Endodermal cell (in vitro differentiated cells): ENCODE results near the gene TSC2. TPM values are rescaled to one million over a fixed set of nuclear protein-coding genes. Genes with fewer than 3 reads are reported as not detected.
"Not testable (repeated sequence)": the region's sequence is repeated elsewhere in the genome, so short reads cannot be mapped to it uniquely, and the experiment has no call there.

Source experiments
- DNase-seq: peaks from one replicate; pipeline ENCODE4 v3.0.0-alpha.2; 2017
- H3K27ac ChIP-seq: 2 replicates; pipeline ENCODE4 v1.5.1; 2013; ENCODE audit warnings: mild to moderate bottlenecking, low read depth, low read length, moderate library complexity
- H3K27me3 ChIP-seq: 2 replicates; pipeline ENCODE4 v1.6.1; 2013; ENCODE audit warnings: mild to moderate bottlenecking, low read length, moderate library complexity; ENCODE audit not compliant: insufficient read depth, control insufficient read depth, poor library complexity, severe bottlenecking
- H3K36me3 ChIP-seq: 2 replicates; pipeline ENCODE4 v1.7.0; 2013; ENCODE audit warnings: mild to moderate bottlenecking, low read length, moderate library complexity; ENCODE audit not compliant: control insufficient read depth, insufficient read depth
- H3K4me1 ChIP-seq: one replicate; pipeline ENCODE4 v1.7.0; 2013; ENCODE audit warnings: low read length; ENCODE audit not compliant: control insufficient read depth, insufficient read depth
- H3K4me3 ChIP-seq: 2 replicates; pipeline ENCODE4 v1.5.1; 2013; ENCODE audit warnings: mild to moderate bottlenecking, low read length, moderate library complexity
- H3K9ac ChIP-seq: 2 replicates; pipeline ENCODE4 v1.6.1; 2013; ENCODE audit warnings: mild to moderate bottlenecking, low read length, moderate library complexity; ENCODE audit not compliant: poor library complexity, severe bottlenecking; ENCODE audit errors: extremely low read depth
- H3K9me3 ChIP-seq: 2 replicates; pipeline ENCODE4 v1.6.1; 2013; ENCODE audit warnings: mild to moderate bottlenecking, low read length, moderate library complexity; ENCODE audit not compliant: control insufficient read depth
- H3K27ac Mint-ChIP-seq: 2 replicates; pipeline ENCODE4 v1.8.0; 2020; ENCODE audit warnings: mixed read lengths
- H3K27me3 Mint-ChIP-seq: 2 replicates; pipeline ENCODE4 v1.8.0; 2021; ENCODE audit warnings: mild to moderate bottlenecking, mixed read lengths; ENCODE audit not compliant: insufficient read depth
- H3K36me3 Mint-ChIP-seq: 2 replicates; pipeline ENCODE4 v1.8.0; 2020; ENCODE audit warnings: low read depth, mixed read lengths
- H3K4me1 Mint-ChIP-seq: 2 replicates; pipeline ENCODE4 v1.8.0; 2020; ENCODE audit warnings: mixed read lengths
- H3K4me3 Mint-ChIP-seq: 2 replicates; pipeline ENCODE4 v1.8.0; 2020; ENCODE audit warnings: mild to moderate bottlenecking, moderate library complexity, mixed read lengths
- H3K9me3 Mint-ChIP-seq: 2 replicates; pipeline ENCODE4 v1.8.0; 2020; ENCODE audit warnings: mild to moderate bottlenecking, mixed read lengths
- WGBS, 2 experiments: methylation state at CpG; one replicate each; pipeline versions ENCODE4 v1.1.5 to v1.1.7; 2013; ENCODE audit warnings: missing lambda C conversion rate in 2 of 2, mixed read lengths in 1 of 2; ENCODE audit not compliant: insufficient coverage in 1 of 2, insufficient read length in 1 of 2; 5-methylcytosine and 5-hydroxymethylcytosine counted together
- total RNA-seq, 2 donors: library from RNA; stranded (reverse); fragmentation: NEBNext Ultra II Directional in 1 of 2; extraction: Animal tissue kit (Norgen Biotek cat#: 25700) in 1 of 2; gene quantifications; 2 replicates in 1 of 2; 3 replicates in 1 of 2; pipeline ENCODE4 v1.2.1, GENCODE V29; 2021

Gene TSC2
- total RNA-seq, 2 donors from 2014 or later: 166 to 192 TPM

GRCh38 chr16:2124377-2124693 lies 76.5 kb downstream of the TSC2 start:
- H3K4me1 Mint-ChIP-seq, H3K9me3 ChIP-seq, H3K9me3 Mint-ChIP-seq, H3K36me3 ChIP-seq, H3K36me3 Mint-ChIP-seq, H3K4me1 ChIP-seq, H3K27me3 Mint-ChIP-seq, DNase-seq, H3K27ac Mint-ChIP-seq, H3K4me3 Mint-ChIP-seq, H3K4me3 ChIP-seq, H3K27me3 ChIP-seq, H3K9ac ChIP-seq: not testable (repeated sequence)
- 67 to 82% methylated on average over 7 to 11 of the region's 11 CpGs for WGBS, 2 experiments
- H3K27ac ChIP-seq: peak overlapping the region; percentile 84

- peak overlapping the region; percentile 84 for H3K27ac ChIP-seq
- Mint-ChIP-seq H3K4me3 (peak overlapping the region; percentile 12), H3K27ac (peak overlapping the region; percentile 88)
- H3K36me3 ChIP-seq, H3K27me3 Mint-ChIP-seq, H3K9me3 Mint-ChIP-seq, H3K4me3 ChIP-seq, H3K36me3 Mint-ChIP-seq, H3K9ac ChIP-seq, H3K4me1 ChIP-seq, H3K4me1 Mint-ChIP-seq, H3K27me3 ChIP-seq, H3K9me3 ChIP-seq: not testable (repeated sequence)
- 18 to 52% methylated on average over 6 to 35 of the region's 37 CpGs for WGBS, 2 experiments
- peak; percentile 79 for DNase-seq
Measured at GRCh38 chr16:2124694-2125444, 77.1 kb downstream of the TSC2 start.

GRCh38 chr16:2125609-2126008 lies 77.8 kb downstream of the TSC2 start:
- peak overlapping the region; percentile 84 for H3K27ac ChIP-seq
- WGBS, 2 experiments: 80% methylated on average over 10 of the region's 11 CpGs; no CpG with 5 or more reads in 1 of the 2 experiments

GRCh38 chr16:2126161-2126743 lies 78.5 kb downstream of the TSC2 start:
- not testable (repeated sequence) for H3K9me3 ChIP-seq, H3K27me3 ChIP-seq, H3K4me1 ChIP-seq, H3K27me3 Mint-ChIP-seq, H3K27ac ChIP-seq, H3K4me1 Mint-ChIP-seq, H3K36me3 ChIP-seq, H3K4me3 Mint-ChIP-seq, H3K36me3 Mint-ChIP-seq, H3K9me3 Mint-ChIP-seq, H3K4me3 ChIP-seq, H3K9ac ChIP-seq
- DNase-seq: peak; percentile 41
- 95 to 99% methylated on average over 12 to 21 of the region's 21 CpGs for WGBS, 2 experiments
- peak overlapping the region; percentile 76 for H3K27ac Mint-ChIP-seq

More at GRCh38 chr16:2125609-2126008, 77.8 kb downstream of the TSC2 start:
- H3K27me3 Mint-ChIP-seq, H3K36me3 Mint-ChIP-seq, H3K4me1 Mint-ChIP-seq, H3K9me3 ChIP-seq, H3K9me3 Mint-ChIP-seq, H3K9ac ChIP-seq, H3K4me1 ChIP-seq, H3K4me3 ChIP-seq, DNase-seq, H3K36me3 ChIP-seq, H3K27me3 ChIP-seq: not testable (repeated sequence)
- Mint-ChIP-seq H3K27ac (peak overlapping the region; percentile 88), H3K4me3 (peak overlapping the region; percentile 12)

- not testable (repeated sequence) for H3K4me1 Mint-ChIP-seq, H3K4me3 Mint-ChIP-seq, H3K4me1 ChIP-seq, H3K27ac ChIP-seq, H3K9me3 Mint-ChIP-seq, H3K9me3 ChIP-seq, H3K27me3 Mint-ChIP-seq, H3K9ac ChIP-seq, H3K27me3 ChIP-seq, H3K36me3 ChIP-seq, H3K36me3 Mint-ChIP-seq, H3K4me3 ChIP-seq
- 90 to 94% methylated on average over 21 to 31 of the region's 31 CpGs for WGBS, 2 experiments
- peak overlapping the region; percentile 59 for H3K27ac Mint-ChIP-seq
- peak; percentile 52 for DNase-seq
Measured at GRCh38 chr16:2126928-2127556, 79.3 kb downstream of the TSC2 start.

GRCh38 chr16:2127630-2128280 lies 80.0 kb downstream of the TSC2 start:
- H3K9me3 ChIP-seq, H3K36me3 Mint-ChIP-seq, H3K27me3 Mint-ChIP-seq, H3K27me3 ChIP-seq, H3K9ac ChIP-seq, H3K27ac Mint-ChIP-seq, H3K36me3 ChIP-seq, H3K4me1 Mint-ChIP-seq, H3K27ac ChIP-seq, H3K4me1 ChIP-seq, H3K9me3 Mint-ChIP-seq, H3K4me3 ChIP-seq, H3K4me3 Mint-ChIP-seq: not testable (repeated sequence)
- peak; percentile 78 for DNase-seq
- 26 to 30% methylated on average over 2 to 3 of the region's 3 CpGs for WGBS, 2 experiments
